Transverse colon (tissue), 4 donors: ENCODE data around the gene TOR1AIP1. TPM values are rescaled to one million over a fixed set of nuclear protein-coding genes. Genes with fewer than 3 reads are reported as not detected.

Source experiments
- DNase-seq: peaks from one replicate; pipeline ENCODE4 v3.0.0-alpha.2; 2019
- H3K27ac ChIP-seq, 4 donors: fragments of 200-600 bp; sonication (generic); 2 replicates each; pipeline ENCODE4 v1.5.1; 2016 to 2018; ENCODE audit warnings: inconsistent platforms in 4 of 4
- H3K27me3 ChIP-seq: fragments of 200-600 bp; sonication (generic); 2 replicates; pipeline ENCODE4 v1.5.1; 2017; ENCODE audit warnings: inconsistent platforms
- H3K36me3 ChIP-seq, 4 donors: fragments of 200-600 bp; sonication (generic); 2 replicates each; pipeline ENCODE4 v1.5.1; 2017 to 2019; ENCODE audit warnings: inconsistent platforms in 4 of 4
- H3K4me1 ChIP-seq, 4 donors: fragments of 200-600 bp; sonication (generic); 2 replicates each; pipeline ENCODE4 v1.5.1; 2017 to 2020; ENCODE audit warnings: inconsistent platforms in 4 of 4
- H3K4me3 ChIP-seq, 4 donors: fragments of 200-600 bp; sonication (generic); 1 replicate in 1 of 4; 2 replicates in 3 of 4; pipeline versions ENCODE4 v1.5.1 to v1.6.1; 2017 to 2019; ENCODE audit warnings: inconsistent platforms in 4 of 4
- H3K9me3 ChIP-seq, 2 donors: fragments of 200-600 bp; sonication (generic); 2 replicates each; pipeline ENCODE4 v1.5.1; 2017 to 2019; ENCODE audit warnings: inconsistent platforms in 2 of 2
- EP300 ChIP-seq: sonication (generic); formaldehyde crosslinking; IDR thresholded peaks from one replicate; pipeline ENCODE4 v1.6.1; 2017; ENCODE audit warnings: antibody characterized with exemption, low read depth
- POLR2A ChIP-seq: fragments of 450-650 bp; IDR thresholded peaks from one replicate; pipeline ENCODE4 v1.6.1; 2016; ENCODE audit warnings: antibody characterized with exemption, mild to moderate bottlenecking, moderate library complexity
- POLR2AphosphoS5 ChIP-seq, 3 donors: sonication (generic); formaldehyde crosslinking; IDR thresholded peaks; one replicate each; pipeline ENCODE4 v1.6.1; 2016; ENCODE audit warnings: antibody characterized with exemption in 3 of 3
- WGBS, 2 donors: methylation state at CpG; one replicate each; pipeline ENCODE4 v1.1.5; 2018; ENCODE audit warnings: low coverage in 1 of 2; 5-methylcytosine and 5-hydroxymethylcytosine counted together
- in situ Hi-C, 4 donors: fragments of 200-750 bp; cut with MboI; loops; one replicate each; pipeline versions ENCODE4 v1.15.0 to v1.15.1; 2017; ENCODE audit warnings: low sequenced_read_pairs in 3 of 4, low pct_ligation_motif_present in 1 of 4, low pct_unique_long_range_greater_than_20kb in 1 of 4
- intact Hi-C: fragments of 100-400 bp; cut with DNase I; formaldehyde crosslinking; loops from one replicate; pipeline ENCODE4 v1.15.1; 2023; ENCODE audit warnings: low total_unique reads
- total RNA-seq, 4 donors: library from RNA; depleted of rRNA; stranded (reverse); fragments of >200 nt; gene quantifications; one replicate each; pipeline ENCODE4 v1.1.0, GENCODE V29; 2016
- TF ChIP-seq, protein P1 (sequence below), 5 experiments: fragments of 200-600 bp in 3 of 5; fragments of 450-650 bp in 2 of 5; sonication (generic) in 3 of 5; IDR thresholded peaks; 1 replicate in 2 of 5; 2 replicates in 3 of 5; pipeline ENCODE4 v1.5.1; 2016 to 2017; ENCODE audit warnings: antibody characterized with exemption in 5 of 5, inconsistent platforms in 3 of 5, mild to moderate bottlenecking in 2 of 5, moderate library complexity in 1 of 5

TOR1AIP1 gene
- total RNA-seq, 4 donors from 2014 or later = 34.8 to 44.6 (median 41.2) TPM

DNA sequence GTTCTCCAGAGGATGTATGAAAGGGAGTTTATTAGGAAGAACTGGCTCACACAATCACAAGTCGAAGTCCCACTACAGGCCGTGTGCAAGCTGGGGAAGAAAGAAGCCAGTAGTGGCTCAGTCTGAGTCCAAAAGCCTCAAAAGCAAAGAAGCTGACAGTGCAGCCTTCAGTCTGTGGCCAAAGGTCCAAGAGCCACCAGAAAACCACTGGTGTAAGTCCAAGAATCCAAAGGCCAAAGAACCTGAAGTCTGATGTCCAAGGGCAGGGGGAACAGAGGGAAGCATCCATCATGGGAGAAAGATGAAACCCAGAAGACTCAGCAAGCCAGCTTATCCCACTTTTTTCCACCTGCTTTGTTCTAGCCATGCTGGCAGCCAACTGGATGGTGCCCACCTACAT lies 51.1 kb downstream of the TOR1AIP1 start:
- H3K4me3 ChIP-seq = no peak overlapping the region
- intact Hi-C loops = no loop called here
- H3K36me3 ChIP-seq = no peaks in the 10 kb centered on the region
- 88 to 100% methylated on average over 2 of the region's 2 CpGs for WGBS, 2 donors
- H3K4me1 ChIP-seq = peaks cover 0 to 6% (median 0%) of the 10 kb centered on the region in 4 donors
- no peaks in the 10 kb centered on the region for H3K9me3 ChIP-seq
- H3K27ac ChIP-seq = no peak overlapping the region
- no peaks in the 10 kb centered on the region for H3K27me3 ChIP-seq
- in situ Hi-C loops = no loop called here
- no peak for DNase-seq
- TF ChIP-seq EP300 (no peak), POLR2A (no peak), POLR2AphosphoS5 (IDR thresholded peaks at IDR 0.05) (no peak)
- TF ChIP-seq, protein P1, sequence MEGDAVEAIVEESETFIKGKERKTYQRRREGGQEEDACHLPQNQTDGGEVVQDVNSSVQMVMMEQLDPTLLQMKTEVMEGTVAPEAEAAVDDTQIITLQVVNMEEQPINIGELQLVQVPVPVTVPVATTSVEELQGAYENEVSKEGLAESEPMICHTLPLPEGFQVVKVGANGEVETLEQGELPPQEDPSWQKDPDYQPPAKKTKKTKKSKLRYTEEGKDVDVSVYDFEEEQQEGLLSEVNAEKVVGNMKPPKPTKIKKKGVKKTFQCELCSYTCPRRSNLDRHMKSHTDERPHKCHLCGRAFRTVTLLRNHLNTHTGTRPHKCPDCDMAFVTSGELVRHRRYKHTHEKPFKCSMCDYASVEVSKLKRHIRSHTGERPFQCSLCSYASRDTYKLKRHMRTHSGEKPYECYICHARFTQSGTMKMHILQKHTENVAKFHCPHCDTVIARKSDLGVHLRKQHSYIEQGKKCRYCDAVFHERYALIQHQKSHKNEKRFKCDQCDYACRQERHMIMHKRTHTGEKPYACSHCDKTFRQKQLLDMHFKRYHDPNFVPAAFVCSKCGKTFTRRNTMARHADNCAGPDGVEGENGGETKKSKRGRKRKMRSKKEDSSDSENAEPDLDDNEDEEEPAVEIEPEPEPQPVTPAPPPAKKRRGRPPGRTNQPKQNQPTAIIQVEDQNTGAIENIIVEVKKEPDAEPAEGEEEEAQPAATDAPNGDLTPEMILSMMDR (IDR thresholded peaks at IDR 0.05) = no peak

DNA sequence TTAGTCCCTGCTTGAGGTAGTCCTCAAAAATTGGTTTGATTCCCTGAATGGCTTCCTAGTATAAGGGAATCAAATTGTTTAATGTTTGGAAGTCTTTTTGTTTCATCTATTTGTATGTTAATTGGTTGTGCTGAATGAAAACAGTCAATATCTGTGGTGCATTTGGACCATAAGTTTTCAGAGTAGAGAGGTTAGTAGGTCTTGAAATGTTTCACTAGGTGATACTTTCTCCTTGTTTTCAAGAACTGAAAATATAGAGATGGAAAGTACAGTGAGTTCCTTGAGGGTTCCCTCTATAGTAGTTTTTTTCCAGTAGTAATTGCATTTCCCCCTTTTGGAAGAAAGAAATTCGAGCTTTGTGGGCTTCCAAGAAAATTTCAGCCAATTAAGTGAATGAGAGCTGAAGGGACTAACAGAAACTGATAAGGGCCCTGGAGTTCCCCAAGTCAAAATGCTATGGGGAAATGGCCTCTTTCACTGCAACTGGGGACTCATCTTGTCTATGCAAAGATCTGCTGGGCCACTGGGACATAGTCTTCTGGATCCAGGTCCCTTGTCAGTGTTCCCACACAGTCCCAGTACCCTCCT lies 53.9 kb downstream of the TOR1AIP1 start:
- intact Hi-C loops = no loop called here
- H3K4me1 ChIP-seq = no peaks in the 10 kb centered on the region
- no peak overlapping the region for H3K27ac ChIP-seq

GRCh38 chr1:179937668-179938254 lies 55.7 kb downstream of the TOR1AIP1 start:
- no peak for DNase-seq
- Histone ChIP-seq H3K27ac (no peak overlapping the region), H3K4me3 (no peak overlapping the region), H3K4me1 (no peaks in the 10 kb centered on the region), H3K27me3 (no peaks in the 10 kb centered on the region), H3K9me3 (no peaks in the 10 kb centered on the region), H3K36me3 (no peaks in the 10 kb centered on the region)
- no peak for TF ChIP-seq POLR2A
- no peak for TF ChIP-seq EP300
- TF ChIP-seq, protein P1 (IDR thresholded peaks at IDR 0.05) = no peak
- TF ChIP-seq POLR2AphosphoS5 (IDR thresholded peaks at IDR 0.05) = no peak
- intact Hi-C loops = no loop called here
- in situ Hi-C loops = no loop called here

More for the DNA sequence above, 53.9 kb downstream of the TOR1AIP1 start:
- Histone ChIP-seq H3K9me3 (no peaks in the 10 kb centered on the region), H3K4me3 (no peak overlapping the region), H3K36me3 (no peaks in the 10 kb centered on the region), H3K27me3 (no peaks in the 10 kb centered on the region)
- 64 to 78% methylated on average over 1 of the region's 1 CpG for WGBS, 2 donors
- no peak for TF ChIP-seq POLR2AphosphoS5 (IDR thresholded peaks at IDR 0.05)
- TF ChIP-seq, protein P1 (IDR thresholded peaks at IDR 0.05) = no peak
- no peak for TF ChIP-seq POLR2A
- TF ChIP-seq EP300 = no peak
- in situ Hi-C loops = no loop called here
- no peak for DNase-seq

DNA sequence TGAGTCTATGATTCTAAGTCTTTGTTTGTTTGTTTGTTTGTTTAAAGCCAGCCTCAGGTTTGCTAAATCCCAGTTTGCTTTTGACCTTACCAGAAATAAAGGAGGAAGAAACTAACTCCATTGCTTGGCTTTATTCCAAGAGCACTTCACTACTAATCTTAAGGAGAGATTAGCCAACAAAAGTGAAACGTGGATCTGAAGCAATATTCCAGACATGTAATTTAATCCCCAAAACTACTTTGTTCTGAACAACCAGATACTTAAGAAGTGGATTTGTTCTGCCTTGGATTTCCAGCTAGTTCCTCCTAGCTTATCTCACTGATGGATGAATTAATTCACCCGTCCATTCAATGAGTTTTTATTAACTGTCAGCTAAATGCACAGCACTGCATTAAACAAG lies 56.7 kb downstream of the TOR1AIP1 start:
- intact Hi-C loops = no loop called here
- 33 to 51% methylated on average over 2 of the region's 2 CpGs for WGBS, 2 donors

More for the DNA sequence above, 56.7 kb downstream of the TOR1AIP1 start:
- Histone ChIP-seq H3K27ac (no peak overlapping the region), H3K36me3 (no peaks in the 10 kb centered on the region), H3K9me3 (no peaks in the 10 kb centered on the region), H3K4me1 (no peaks in the 10 kb centered on the region), H3K4me3 (no peak overlapping the region), H3K27me3 (no peaks in the 10 kb centered on the region)
- in situ Hi-C loops = no loop called here
- TF ChIP-seq EP300 = no peak
- TF ChIP-seq POLR2AphosphoS5 (IDR thresholded peaks at IDR 0.05) = no peak
- TF ChIP-seq POLR2A = no peak
- TF ChIP-seq, protein P1 (IDR thresholded peaks at IDR 0.05) = no peak
- DNase-seq = no peak
